ENCODE measurements around the gene HOXC6.

Gene HOXC6

GRCh38 chr12:53985994-53986685, 42.1 kb upstream of the HOXC6 start:
- peaks cover 76% of the 10 kb centered on the region for H3K27me3 ChIP-seq (ENCODE audit: control insufficient read depth, insufficient read depth, low read length)
- no peak overlapping the region for H3K9ac ChIP-seq (ENCODE audit: low read length)
- H3K4me1 ChIP-seq (ENCODE audit: control insufficient read depth, insufficient read depth, low read length) = peaks cover 3% of the 10 kb centered on the region
- H3K4me3 ChIP-seq (ENCODE audit: low read length) = peak overlapping the region; percentile 29
- H3K36me3 ChIP-seq (ENCODE audit: control insufficient read depth, insufficient read depth, low read length) = no peaks in the 10 kb centered on the region
- no peak overlapping the region for H3K27ac ChIP-seq (ENCODE audit: low read depth, low read length)

GRCh38 chr12:53986686-53987483, 41.4 kb upstream of the HOXC6 start:
- H3K36me3 ChIP-seq (ENCODE audit: control insufficient read depth, insufficient read depth, low read length) = no peaks in the 10 kb centered on the region
- H3K9ac ChIP-seq (ENCODE audit: low read length) = no peak overlapping the region
- H3K4me3 ChIP-seq (ENCODE audit: low read length) = no peak overlapping the region
- H3K4me1 ChIP-seq (ENCODE audit: control insufficient read depth, insufficient read depth, low read length) = peaks cover 3% of the 10 kb centered on the region
- H3K27ac ChIP-seq (ENCODE audit: low read depth, low read length) = no peak overlapping the region
- H3K27me3 ChIP-seq (ENCODE audit: control insufficient read depth, insufficient read depth, low read length) = peaks cover 78% of the 10 kb centered on the region

GRCh38 chr12:53987787-53988230, 40.4 kb upstream of the HOXC6 start:
- peaks cover 3% of the 10 kb centered on the region for H3K4me1 ChIP-seq (ENCODE audit: control insufficient read depth, insufficient read depth, low read length)
- H3K27me3 ChIP-seq (ENCODE audit: control insufficient read depth, insufficient read depth, low read length) = peaks cover 77% of the 10 kb centered on the region
- H3K9ac ChIP-seq (ENCODE audit: low read length) = no peak overlapping the region
- no peak overlapping the region for H3K4me3 ChIP-seq (ENCODE audit: low read length)
- no peaks in the 10 kb centered on the region for H3K36me3 ChIP-seq (ENCODE audit: control insufficient read depth, insufficient read depth, low read length)
- no peak overlapping the region for H3K27ac ChIP-seq (ENCODE audit: low read depth, low read length)

- Histone ChIP-seq H3K27ac (ENCODE audit: low read depth, low read length) (no peak overlapping the region), H3K4me1 (ENCODE audit: control insufficient read depth, insufficient read depth, low read length) (peaks cover 3% of the 10 kb centered on the region), H3K4me3 (ENCODE audit: low read length) (no peak overlapping the region), H3K27me3 (ENCODE audit: control insufficient read depth, insufficient read depth, low read length) (peaks cover 75% of the 10 kb centered on the region), H3K9ac (ENCODE audit: low read length) (no peak overlapping the region), H3K36me3 (ENCODE audit: control insufficient read depth, insufficient read depth, low read length) (no peaks in the 10 kb centered on the region)
Measured at GRCh38 chr12:53988541-53989226, 39.6 kb upstream of the HOXC6 start.

DNA sequence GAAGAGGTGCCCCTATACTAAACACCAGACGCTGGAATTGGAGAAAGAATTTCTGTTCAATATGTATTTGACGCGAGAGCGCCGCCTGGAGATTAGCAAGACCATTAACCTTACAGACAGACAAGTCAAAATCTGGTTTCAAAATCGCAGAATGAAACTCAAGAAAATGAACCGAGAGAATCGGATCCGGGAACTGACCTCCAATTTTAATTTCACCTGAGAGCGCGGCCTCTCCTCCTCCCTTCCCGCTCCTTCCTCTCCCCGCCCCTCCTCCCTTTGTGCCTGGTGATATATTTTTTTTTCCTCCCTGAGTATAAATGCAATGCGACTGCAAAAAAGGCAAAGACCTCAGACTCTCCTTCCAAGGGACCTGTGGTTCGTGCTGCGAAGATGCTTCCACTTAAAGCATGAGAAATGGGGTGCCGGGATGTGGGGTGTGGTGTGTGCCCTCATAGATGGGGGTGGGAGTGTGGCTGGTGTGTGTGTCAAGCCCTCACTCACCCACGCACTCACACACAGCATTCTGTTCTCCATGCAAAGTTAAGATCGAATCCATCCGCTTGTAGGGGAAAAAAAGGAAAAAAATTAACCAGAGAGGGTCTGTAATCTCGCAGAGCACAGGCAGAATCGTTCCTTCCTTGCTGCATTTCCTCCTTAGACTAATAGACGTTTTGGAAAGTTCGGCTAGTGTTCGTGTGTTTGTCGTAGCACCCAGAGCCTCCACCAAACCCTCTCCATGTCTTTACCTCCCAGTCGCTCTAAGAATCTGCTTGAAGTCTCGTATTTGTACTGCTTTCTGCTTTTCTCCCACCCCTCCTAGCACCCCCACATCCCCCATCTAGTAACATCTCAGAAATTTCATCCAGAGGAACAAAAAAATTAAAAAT, 38.8 kb upstream of the HOXC6 start:
- H3K27ac ChIP-seq (ENCODE audit: low read depth, low read length) = no peak overlapping the region
- H3K27me3 ChIP-seq (ENCODE audit: control insufficient read depth, insufficient read depth, low read length) = peaks cover 75% of the 10 kb centered on the region
- H3K9ac ChIP-seq (ENCODE audit: low read length) = no peak overlapping the region

DNA sequence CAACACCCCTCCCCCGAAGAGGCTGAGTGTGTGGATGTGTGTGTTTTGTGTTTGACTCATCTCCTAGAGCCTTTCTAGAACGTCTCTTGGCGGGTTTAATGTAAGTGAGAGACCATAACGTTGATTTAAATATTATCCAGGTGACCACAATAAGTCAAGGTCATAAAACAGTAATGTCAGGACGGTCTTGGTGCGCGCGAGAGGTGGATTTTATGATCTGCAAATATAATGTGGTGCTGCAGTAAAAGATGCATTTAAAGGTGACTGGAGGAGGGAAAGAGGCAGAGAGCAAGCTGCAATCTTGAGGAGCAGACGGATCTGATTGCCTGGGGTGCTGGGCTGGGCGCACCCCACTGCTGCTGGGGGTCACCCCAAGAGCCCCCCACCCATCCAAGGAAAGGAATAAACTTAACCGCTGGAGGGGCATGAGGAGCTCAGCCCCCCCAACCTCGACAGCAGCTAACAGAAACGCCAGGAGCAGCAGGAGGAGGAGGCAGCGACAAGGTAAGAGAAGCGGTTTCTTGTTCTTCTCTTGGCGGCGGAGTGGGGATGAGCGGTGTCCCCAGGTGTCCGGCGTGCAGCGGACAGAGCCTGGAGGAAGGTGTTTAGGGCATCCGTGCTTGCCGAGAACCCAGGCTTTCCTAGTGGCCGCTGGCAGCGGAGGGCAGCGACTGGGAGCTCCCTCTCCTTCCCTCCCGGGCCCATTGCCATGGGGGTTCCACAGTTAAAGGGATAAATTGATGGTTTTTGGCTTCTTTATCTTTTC, 37.7 kb upstream of the HOXC6 start:
- no peak overlapping the region for H3K27ac ChIP-seq (ENCODE audit: low read depth, low read length)
- H3K9ac ChIP-seq (ENCODE audit: low read length) = no peak overlapping the region

More for the DNA sequence above, 38.8 kb upstream of the HOXC6 start:
- no peak overlapping the region for H3K4me3 ChIP-seq (ENCODE audit: low read length)
- H3K36me3 ChIP-seq (ENCODE audit: control insufficient read depth, insufficient read depth, low read length) = no peaks in the 10 kb centered on the region
- H3K4me1 ChIP-seq (ENCODE audit: control insufficient read depth, insufficient read depth, low read length) = peaks cover 3% of the 10 kb centered on the region

GRCh38 chr12:53991077-53991460, 37.2 kb upstream of the HOXC6 start:
- no peaks in the 10 kb centered on the region for H3K36me3 ChIP-seq (ENCODE audit: control insufficient read depth, insufficient read depth, low read length)
- H3K27me3 ChIP-seq (ENCODE audit: control insufficient read depth, insufficient read depth, low read length) = peaks cover 78% of the 10 kb centered on the region
- H3K4me1 ChIP-seq (ENCODE audit: control insufficient read depth, insufficient read depth, low read length) = no peaks in the 10 kb centered on the region
- no peak overlapping the region for H3K4me3 ChIP-seq (ENCODE audit: low read length)
- no peak overlapping the region for H3K9ac ChIP-seq (ENCODE audit: low read length)
- H3K27ac ChIP-seq (ENCODE audit: low read depth, low read length) = no peak overlapping the region

More for the DNA sequence above, 37.7 kb upstream of the HOXC6 start:
- Histone ChIP-seq H3K4me1 (ENCODE audit: control insufficient read depth, insufficient read depth, low read length) (no peaks in the 10 kb centered on the region), H3K4me3 (ENCODE audit: low read length) (no peak overlapping the region), H3K27me3 (ENCODE audit: control insufficient read depth, insufficient read depth, low read length) (peaks cover 80% of the 10 kb centered on the region), H3K36me3 (ENCODE audit: control insufficient read depth, insufficient read depth, low read length) (no peaks in the 10 kb centered on the region)

DNA sequence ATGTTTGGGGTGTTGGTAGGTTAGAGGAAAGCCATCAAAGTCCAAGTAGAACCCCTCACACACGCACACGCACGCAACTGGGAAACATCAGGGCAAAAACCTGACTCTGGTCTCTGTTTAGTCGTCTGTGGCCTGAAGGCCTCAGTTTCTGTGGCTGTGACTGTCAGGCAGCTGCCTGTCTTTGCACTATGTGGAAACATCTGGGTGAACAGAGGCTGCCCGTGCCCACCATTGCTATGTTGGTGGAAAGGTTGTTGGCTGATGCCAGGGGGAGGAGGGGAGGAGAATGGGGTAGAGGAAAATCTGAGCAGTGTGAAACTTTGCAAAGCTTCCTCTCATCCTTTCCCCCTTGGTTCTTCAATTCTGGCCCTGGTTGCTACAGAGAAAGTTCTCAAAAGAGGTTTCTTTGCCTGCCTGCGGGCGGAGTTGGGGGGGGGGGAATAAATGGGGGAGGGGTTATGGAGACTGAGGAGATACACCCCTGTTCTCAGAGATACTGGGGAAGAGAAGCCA, 35.8 kb upstream of the HOXC6 start:
- Histone ChIP-seq H3K4me1 (ENCODE audit: control insufficient read depth, insufficient read depth, low read length) (no peaks in the 10 kb centered on the region), H3K27ac (ENCODE audit: low read depth, low read length) (no peak overlapping the region), H3K9ac (ENCODE audit: low read length) (no peak overlapping the region), H3K27me3 (ENCODE audit: control insufficient read depth, insufficient read depth, low read length) (peaks cover 82% of the 10 kb centered on the region), H3K4me3 (ENCODE audit: low read length) (no peak overlapping the region), H3K36me3 (ENCODE audit: control insufficient read depth, insufficient read depth, low read length) (no peaks in the 10 kb centered on the region)

DNA sequence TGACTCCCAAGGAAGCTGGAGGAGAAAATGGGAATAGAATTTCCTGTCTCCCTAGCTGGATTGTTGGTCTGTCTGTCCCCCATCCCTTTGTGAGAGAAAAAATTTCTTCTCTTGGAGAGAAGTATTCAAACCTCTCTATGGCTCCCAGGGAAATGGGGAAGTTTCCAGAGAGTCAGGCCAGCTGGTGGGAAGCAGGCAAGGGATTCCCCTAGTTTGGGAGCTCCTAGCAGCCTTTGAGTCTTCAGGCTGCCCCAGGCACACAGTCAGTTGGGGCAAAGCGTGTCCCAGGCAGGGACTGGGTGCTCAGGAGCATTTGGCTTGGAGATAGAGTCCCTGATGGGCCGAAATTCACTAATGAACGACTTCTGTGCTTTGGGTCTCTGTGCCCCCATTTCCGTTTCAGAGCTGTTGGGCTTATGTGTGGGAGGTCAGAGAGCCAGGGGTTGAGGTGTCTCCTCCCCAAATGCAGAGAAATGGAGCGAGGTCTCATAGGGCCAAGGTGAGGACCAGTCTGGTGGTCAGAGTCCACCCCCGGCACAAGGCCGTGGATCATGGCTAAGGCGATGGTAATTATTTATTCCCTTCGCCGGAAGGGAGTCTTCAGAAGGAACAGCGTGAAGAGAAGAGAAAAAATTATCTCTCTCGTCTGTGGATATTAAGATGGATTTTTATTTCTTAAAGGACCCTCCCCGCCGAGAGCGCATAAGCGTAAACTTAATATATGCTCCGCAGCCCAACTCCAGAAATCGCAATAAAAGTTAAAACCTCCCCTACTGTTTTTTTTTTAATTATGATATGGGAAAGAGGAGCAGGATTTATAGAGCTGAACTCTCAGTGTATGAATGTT, 34.9 kb upstream of the HOXC6 start:
- Histone ChIP-seq H3K27me3 (ENCODE audit: control insufficient read depth, insufficient read depth, low read length) (peaks cover 83% of the 10 kb centered on the region), H3K36me3 (ENCODE audit: control insufficient read depth, insufficient read depth, low read length) (no peaks in the 10 kb centered on the region), H3K27ac (ENCODE audit: low read depth, low read length) (no peak overlapping the region), H3K9ac (ENCODE audit: low read length) (no peak overlapping the region), H3K4me1 (ENCODE audit: control insufficient read depth, insufficient read depth, low read length) (no peaks in the 10 kb centered on the region), H3K4me3 (ENCODE audit: low read length) (no peak overlapping the region)

GRCh38 chr12:53994009-53994263, 34.3 kb upstream of the HOXC6 start:
- Histone ChIP-seq H3K4me3 (ENCODE audit: low read length) (no peak overlapping the region), H3K4me1 (ENCODE audit: control insufficient read depth, insufficient read depth, low read length) (no peaks in the 10 kb centered on the region), H3K27me3 (ENCODE audit: control insufficient read depth, insufficient read depth, low read length) (peaks cover 83% of the 10 kb centered on the region), H3K9ac (ENCODE audit: low read length) (no peak overlapping the region), H3K27ac (ENCODE audit: low read depth, low read length) (no peak overlapping the region), H3K36me3 (ENCODE audit: control insufficient read depth, insufficient read depth, low read length) (no peaks in the 10 kb centered on the region)

All from rectal smooth muscle tissue (tissue), 1 donor.